GM12878 (cell line): ENCODE data around the gene FRZB. TPM values are rescaled to one million over a fixed set of nuclear protein-coding genes. Genes with fewer than 3 reads are reported as not detected.

Experiments
- ATAC-seq: fragments of 200-7000 bp; cut with Tn5 transposase; 3 replicates; pipeline ENCODE4 v1.9.1; 2020; ENCODE audit warnings: mild to moderate bottlenecking, moderate library complexity
- BruUV-seq: library from RNA; stranded (reverse); fragments of 400-500 nt; replicated peaks from 2 replicates; lab custom pipeline; 2021; lab: Mats Ljungman, UMichigan
- CTCF ChIA-PET: fragments of 300-600 bp; sonication (Branson Sonifier 250); formaldehyde crosslinking; extraction: SDS; loops from one replicate; lab custom pipeline; 2021; ENCODE audit warnings: inconsistent platforms; lab: Yijun Ruan, JAX
- POLR2A ChIA-PET: fragments of 350-600 bp; formaldehyde crosslinking; extraction: SDS; loops from one replicate; lab custom pipeline; 2021; ENCODE audit warnings: inconsistent platforms; lab: Charles Lee
- RAD21 ChIA-PET: fragments of 300-600 bp; sonication (Branson Sonifier 250); formaldehyde crosslinking; loops from one replicate; lab custom pipeline; 2023; ENCODE audit warnings: antibody characterized with exemption; ENCODE audit not compliant: unreplicated experiment; lab: Charles Lee
- SMC1A ChIA-PET: fragments of 300-600 bp; sonication (Branson Sonifier 250); formaldehyde crosslinking; loops from one replicate; lab custom pipeline; 2023; ENCODE audit not compliant: unreplicated experiment, uncharacterized antibody; lab: Charles Lee
- DNase-seq: peaks from one replicate; pipeline ENCODE4 v3.0.0-alpha.2; 2011; ENCODE audit warnings: low read depth, low spot score
- FAIRE-seq: peaks from 3 replicates; lab custom pipeline; 2011; peaks lifted over from hg19 to GRCh38; lab: Jason Lieb, UNC
- H2AFZ ChIP-seq: 2 replicates; pipeline ENCODE4 v1.6.0; 2011; ENCODE audit warnings: low read depth, low read length, control low read depth; ENCODE audit not compliant: control insufficient read depth
- H3K27ac ChIP-seq: 2 replicates; pipeline ENCODE4 v1.5.1; 2011; ENCODE audit warnings: control low read depth; ENCODE audit not compliant: control insufficient read depth, insufficient read depth
- H3K27me3 ChIP-seq, 2 experiments: replicated peaks in 1 of 2; 2 replicates each; pipeline versions ENCODE4 v1.6.0 to v1.6.1; 2011; ENCODE audit warnings: low read length in 1 of 2; ENCODE audit not compliant: control insufficient read depth in 2 of 2, insufficient read depth in 2 of 2
- H3K36me3 ChIP-seq, 2 experiments: 2 replicates each; pipeline ENCODE4 v1.5.1; 2011; ENCODE audit warnings: low read length in 1 of 2; ENCODE audit not compliant: control insufficient read depth in 2 of 2, insufficient read depth in 2 of 2
- H3K4me1 ChIP-seq: 2 replicates; pipeline ENCODE4 v1.6.1; 2011; ENCODE audit warnings: mild to moderate bottlenecking, low read length, moderate library complexity, mixed read lengths; ENCODE audit not compliant: control insufficient read depth, insufficient read depth
- H3K4me2 ChIP-seq: 2 replicates; pipeline ENCODE4 v1.6.0; 2011; ENCODE audit warnings: control low read depth; ENCODE audit not compliant: control insufficient read depth, insufficient read depth
- H3K4me3 ChIP-seq: fragments of 200-600 bp; sonication (generic); 2 replicates; pipeline ENCODE4 v1.5.1; 2016
- H3K79me2 ChIP-seq: 2 replicates; pipeline ENCODE4 v1.6.0; 2011; ENCODE audit warnings: low read length; ENCODE audit not compliant: control insufficient read depth, insufficient read depth
- H3K9ac ChIP-seq: 2 replicates; pipeline ENCODE4 v1.8.0; 2011; ENCODE audit warnings: low read length, control low read depth, mixed read lengths; ENCODE audit not compliant: control insufficient read depth, insufficient read depth
- H3K9me3 ChIP-seq: replicated peaks from 3 replicates; pipeline ENCODE4 v1.5.1; 2011; ENCODE audit warnings: mild to moderate bottlenecking, low read length; ENCODE audit not compliant: control insufficient read depth, insufficient read depth
- H4K20me1 ChIP-seq: 2 replicates; pipeline ENCODE4 v1.6.0; 2011; ENCODE audit not compliant: control insufficient read depth, insufficient read depth
- ASH2L ChIP-seq: fragments of 300-600, 200-600 bp; sonication (generic); IDR thresholded peaks from 2 replicates; pipeline ENCODE4 v1.6.1; 2017; ENCODE audit warnings: low read depth, mild to moderate bottlenecking, borderline replicate concordance
- EZH2 ChIP-seq: IDR thresholded peaks from 2 replicates; pipeline ENCODE4 v1.6.1; 2012; ENCODE audit warnings: low read depth, mild to moderate bottlenecking, control low read depth, inconsistent platforms, low read length, borderline replicate concordance; ENCODE audit not compliant: control insufficient read depth
- MYC ChIP-seq: IDR thresholded peaks from 2 replicates; pipeline ENCODE4 v1.6.1; 2011; ENCODE audit warnings: mild to moderate bottlenecking, low read length, moderate library complexity, inconsistent platforms; ENCODE audit not compliant: insufficient read depth, insufficient replicate concordance, insufficient read length, severe bottlenecking
- NRF1 ChIP-seq: conservative IDR thresholded peaks from 2 replicates; pipeline ENCODE4 v1.6.1; 2011; ENCODE audit warnings: mild to moderate bottlenecking, low read depth, low read length, improper control_type of control experiment
- RAD21 ChIP-seq: IDR thresholded peaks from 2 replicates; pipeline ENCODE4 v1.6.1; 2011; ENCODE audit warnings: mild to moderate bottlenecking, low read depth, low read length, moderate library complexity; ENCODE audit not compliant: insufficient read depth
- RB1 ChIP-seq: fragments of 450-650 bp; formaldehyde crosslinking; IDR thresholded peaks from 2 replicates; pipeline ENCODE4 v1.6.1; 2017; ENCODE audit warnings: mild to moderate bottlenecking, borderline replicate concordance
- SIX5 ChIP-seq: IDR thresholded peaks from 2 replicates; pipeline ENCODE4 v1.6.1; 2011; ENCODE audit warnings: mild to moderate bottlenecking, low read depth, low read length, moderate library complexity; ENCODE audit not compliant: severe bottlenecking
- ZBTB33 ChIP-seq: fragments of 450-650 bp; IDR thresholded peaks from 2 replicates; pipeline ENCODE4 v1.6.1; 2017; ENCODE audit warnings: mild to moderate bottlenecking
- WGBS: methylation state at CpG from one replicate; pipeline ENCODE4 v1.1.6; 2016; ENCODE audit warnings: low lambda C conversion rate; ENCODE audit not compliant: insufficient replicate concordance, insufficient coverage; ENCODE audit errors: missing lambda C conversion rate; 5-methylcytosine and 5-hydroxymethylcytosine counted together
- in situ Hi-C: fragments of 300-500 bp; cut with MboI; formaldehyde crosslinking; loops from 9 replicates; pipeline ENCODE4 v1.14.3; 2018; ENCODE audit warnings: mixed read lengths
- intact Hi-C: fragments of 100-400 bp; cut with micrococcal nuclease; formaldehyde crosslinking; loops from one replicate; pipeline ENCODE4 v1.14.2; 2022; ENCODE audit not compliant: unreplicated experiment
- polyA plus RNA-seq, 11 experiments: library from polyadenylated mRNA; depleted of rRNA in 4 of 11; unstranded in 6 of 11; stranded (reverse) in 5 of 11; fragments of >200 nt; fragmentation: Nextera tagmentation in 4 of 11; fragmentation: Illumina TruSeq in 1 of 11; extraction: Ambion mirVana in 4 of 11; extraction: Trizol in 1 of 11; gene quantifications; 1 replicate in 1 of 11; 2 replicates in 10 of 11; pipeline versions ENCODE4 v1.2.1 to v1.2.3, GENCODE V29; 2011 to 2016; ENCODE audit warnings: inconsistent platforms in 2 of 11, missing spikeins in 2 of 11, low read depth in 1 of 11
- total RNA-seq, 4 experiments: library from RNA; depleted of rRNA in 3 of 4; stranded (reverse); fragments of >200 nt in 3 of 4; fragmentation: Illumina TruSeq in 1 of 4; extraction: Trizol in 1 of 4; gene quantifications; 2 replicates each; pipeline versions ENCODE4 v1.2.1 to v1.2.3, GENCODE V29; 2013 to 2021
- TF ChIP-seq, protein P1 (sequence below): fragments of 450-650 bp; formaldehyde crosslinking; IDR thresholded peaks from 2 replicates; pipeline ENCODE4 v1.4.0; 2020; ENCODE audit warnings: mild to moderate bottlenecking, moderate library complexity

Gene FRZB
- total and polyA plus RNA-seq, 10 of the 15 experiments (the other 5 are each of a cell fraction or from before 2014, with no cell fraction given), result 0.03 TPM; not detected in 9

- no peak for FAIRE-seq
Observed at GRCh38 chr2:182887753-182888415, 21.4 kb upstream of the FRZB start.

More at GRCh38 chr2:182887753-182888415, 21.4 kb upstream of the FRZB start:
- TF ChIP-seq ZBTB33 (no peak), ASH2L (no peak), RB1 (no peak), RAD21 (no peak), NRF1 (no peak), MYC (no peak), EZH2 (no peak), SIX5 (no peak)
- TF ChIP-seq, protein P1, sequence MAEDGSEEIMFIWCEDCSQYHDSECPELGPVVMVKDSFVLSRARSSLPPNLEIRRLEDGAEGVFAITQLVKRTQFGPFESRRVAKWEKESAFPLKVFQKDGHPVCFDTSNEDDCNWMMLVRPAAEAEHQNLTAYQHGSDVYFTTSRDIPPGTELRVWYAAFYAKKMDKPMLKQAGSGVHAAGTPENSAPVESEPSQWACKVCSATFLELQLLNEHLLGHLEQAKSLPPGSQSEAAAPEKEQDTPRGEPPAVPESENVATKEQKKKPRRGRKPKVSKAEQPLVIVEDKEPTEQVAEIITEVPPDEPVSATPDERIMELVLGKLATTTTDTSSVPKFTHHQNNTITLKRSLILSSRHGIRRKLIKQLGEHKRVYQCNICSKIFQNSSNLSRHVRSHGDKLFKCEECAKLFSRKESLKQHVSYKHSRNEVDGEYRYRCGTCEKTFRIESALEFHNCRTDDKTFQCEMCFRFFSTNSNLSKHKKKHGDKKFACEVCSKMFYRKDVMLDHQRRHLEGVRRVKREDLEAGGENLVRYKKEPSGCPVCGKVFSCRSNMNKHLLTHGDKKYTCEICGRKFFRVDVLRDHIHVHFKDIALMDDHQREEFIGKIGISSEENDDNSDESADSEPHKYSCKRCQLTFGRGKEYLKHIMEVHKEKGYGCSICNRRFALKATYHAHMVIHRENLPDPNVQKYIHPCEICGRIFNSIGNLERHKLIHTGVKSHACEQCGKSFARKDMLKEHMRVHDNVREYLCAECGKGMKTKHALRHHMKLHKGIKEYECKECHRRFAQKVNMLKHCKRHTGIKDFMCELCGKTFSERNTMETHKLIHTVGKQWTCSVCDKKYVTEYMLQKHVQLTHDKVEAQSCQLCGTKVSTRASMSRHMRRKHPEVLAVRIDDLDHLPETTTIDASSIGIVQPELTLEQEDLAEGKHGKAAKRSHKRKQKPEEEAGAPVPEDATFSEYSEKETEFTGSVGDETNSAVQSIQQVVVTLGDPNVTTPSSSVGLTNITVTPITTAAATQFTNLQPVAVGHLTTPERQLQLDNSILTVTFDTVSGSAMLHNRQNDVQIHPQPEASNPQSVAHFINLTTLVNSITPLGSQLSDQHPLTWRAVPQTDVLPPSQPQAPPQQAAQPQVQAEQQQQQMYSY (CRISPR knock-in tag), result no peak
- DNase-seq (no peak), ATAC-seq (0 out of 3 replicates have a peak, but pooled peaks have one; percentile 26)
- CTCF ChIA-PET, result no interaction called here
- Histone ChIP-seq H3K4me3 (no peak overlapping the region), H2AFZ (no peak overlapping the region), H3K9ac (no peak overlapping the region), H3K4me2 (no peak overlapping the region), H4K20me1 (no peaks in the 10 kb centered on the region), H3K27ac (no peak overlapping the region), H3K27me3 (no peaks in the 10 kb centered on the region), H3K4me1 (no peaks in the 10 kb centered on the region), H3K36me3 (no peaks in the 10 kb centered on the region), H3K9me3 (no peaks in the 10 kb centered on the region), H3K79me2 (no peaks in the 10 kb centered on the region)
- WGBS, result 17% methylated on average over 4 of the region's 4 CpGs
- SMC1A ChIA-PET, result no interaction called here
- POLR2A ChIA-PET, result no interaction called here
- RAD21 ChIA-PET, result no interaction called here
- BruUV-seq, result no TSS peak
- in situ Hi-C loops, result no loop called here
- intact Hi-C loops, result no loop called here
